HG02840 (cell line): Measurements from ENCODE around the gene YTHDC2.
"Not testable (repeated sequence)": the region's sequence is repeated elsewhere in the genome, so short reads cannot be mapped to it uniquely, and the experiment has no call there.

Experiments
- ATAC-seq: cut with Tn5 transposase; IDR thresholded peaks from one replicate; pipeline ENCODE4 v1.9.1; 2021; ENCODE audit warnings: mild to moderate bottlenecking, moderate library complexity, moderate number of reproducible peaks; ENCODE audit not compliant: unreplicated experiment, low FRiP score

YTHDC2 gene

DNA sequence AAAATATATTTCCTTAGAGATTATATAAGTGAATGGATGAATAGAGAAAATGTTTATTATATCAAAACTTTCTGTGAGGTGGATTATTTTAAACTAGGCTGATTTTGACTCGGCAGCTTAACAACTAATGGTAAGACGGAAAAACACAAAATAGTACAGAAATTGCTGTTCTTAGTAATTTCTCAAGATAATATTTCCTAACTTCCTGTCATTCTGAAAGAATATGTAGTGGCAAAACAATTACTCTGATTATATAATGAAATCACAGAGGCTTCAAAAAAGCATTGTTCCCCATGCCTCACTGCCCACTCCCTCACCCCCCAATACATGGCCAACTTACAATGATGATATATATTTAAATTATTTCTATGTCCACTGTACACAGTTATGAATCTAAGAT, 85.4 kb downstream of the YTHDC2 start:
- no peak for ATAC-seq

DNA sequence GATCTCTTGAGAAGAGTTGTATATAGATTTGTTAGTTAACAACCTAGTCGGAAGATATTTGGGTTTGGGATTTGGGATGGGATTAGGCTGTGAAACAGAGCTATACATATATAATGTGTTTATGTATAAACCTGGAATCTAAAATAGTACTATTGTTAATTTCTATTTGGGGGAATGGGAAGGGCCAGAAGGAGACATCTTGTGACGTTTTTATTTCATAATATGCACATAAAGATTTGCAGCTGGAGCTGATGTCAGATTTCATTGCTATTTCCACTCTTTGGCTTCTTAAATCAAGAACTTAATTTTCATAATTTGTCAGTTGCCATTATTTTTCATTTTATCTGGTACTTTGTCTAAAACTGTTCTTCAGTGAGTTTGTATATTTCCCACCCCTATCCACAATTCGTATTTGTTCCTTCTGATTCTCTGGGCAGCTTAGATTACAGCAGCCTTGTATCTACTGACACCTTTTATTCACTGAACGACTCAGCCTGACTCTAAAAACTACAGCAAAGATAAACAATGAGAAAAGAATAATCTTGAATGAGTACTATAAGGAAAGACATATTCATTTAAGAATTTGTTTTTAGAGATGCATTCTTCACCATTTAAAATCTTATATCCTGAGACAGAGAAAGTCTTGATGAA, 86.9 kb downstream of the YTHDC2 start:
- no peak for ATAC-seq

DNA sequence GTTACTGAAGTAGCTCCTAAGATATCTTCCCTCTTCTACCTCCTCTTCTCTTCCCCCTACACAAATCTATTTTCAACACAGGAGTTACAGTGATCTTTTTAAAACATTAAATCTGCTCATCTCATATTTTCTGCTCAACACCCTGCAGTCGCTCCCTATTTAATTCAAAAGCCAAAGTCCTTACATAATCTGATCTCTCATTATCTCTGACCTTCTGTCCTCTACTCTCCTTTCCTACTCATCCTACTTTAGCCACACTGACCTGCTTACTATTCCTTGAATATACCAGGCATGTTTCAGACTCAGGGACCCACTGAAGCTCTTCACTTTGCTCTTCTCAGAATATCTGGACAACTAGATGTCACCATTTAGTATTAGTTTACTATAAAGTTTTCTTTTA, 87.9 kb downstream of the YTHDC2 start:
- no peak for ATAC-seq

DNA sequence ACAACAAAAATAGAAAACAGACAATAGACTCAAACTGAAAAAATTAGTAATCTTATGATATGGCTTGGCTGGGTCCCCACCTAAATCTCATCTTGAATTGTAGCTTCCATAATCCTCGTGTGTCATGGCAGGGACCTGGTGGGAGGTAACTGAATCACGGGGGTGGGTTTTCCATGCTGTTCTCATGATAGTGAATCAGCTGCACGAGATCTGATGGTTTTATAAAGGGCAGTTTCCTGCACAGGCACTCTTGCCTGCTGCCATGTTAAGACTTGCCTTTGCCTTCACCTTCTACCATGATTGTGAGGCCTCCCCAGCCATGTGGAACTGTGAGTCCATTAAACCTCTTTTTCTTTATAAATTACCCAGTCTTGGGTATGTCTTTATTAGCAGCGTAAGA, 89.8 kb downstream of the YTHDC2 start:
- ATAC-seq = not testable (repeated sequence)

DNA sequence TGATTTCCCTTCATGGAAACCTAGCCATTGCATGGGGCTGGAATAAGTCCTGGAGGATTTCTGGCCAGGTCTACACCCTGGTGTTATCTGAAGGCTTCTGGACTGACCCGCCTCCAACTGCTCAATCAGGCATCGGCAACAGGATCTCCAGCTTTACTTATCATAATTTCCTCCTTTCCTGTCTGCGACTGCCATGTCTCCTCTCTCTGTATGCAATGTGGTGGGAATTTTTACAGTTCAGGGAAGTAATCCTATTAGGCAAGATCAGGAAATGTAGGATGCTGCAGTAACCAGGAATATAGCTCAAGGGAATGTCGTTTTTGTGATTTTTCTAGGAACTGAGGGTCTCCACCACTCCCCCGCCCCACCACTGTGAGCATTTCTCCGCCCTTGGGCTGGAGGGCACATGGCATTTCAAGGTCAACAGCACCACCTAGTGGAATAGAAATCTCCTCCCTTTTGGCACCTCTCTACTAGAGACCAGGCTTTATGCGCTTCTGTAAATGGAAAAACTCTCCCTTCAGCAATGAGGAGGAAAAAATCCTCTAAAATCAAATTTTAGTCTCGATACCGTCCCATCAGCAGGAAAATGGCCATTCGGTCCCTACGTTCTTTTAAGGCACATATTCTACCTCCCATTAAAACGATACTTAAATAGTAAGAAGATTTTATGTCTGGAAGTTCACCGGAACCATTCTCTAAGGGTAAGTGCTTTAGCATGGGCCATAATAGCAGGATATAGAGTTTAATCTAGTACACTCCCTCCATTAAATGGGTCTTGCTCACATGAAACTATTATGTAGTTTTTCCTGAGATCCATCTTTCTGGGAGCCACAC, 93.0 kb downstream of the YTHDC2 start:
- ATAC-seq = peak; percentile 80

DNA sequence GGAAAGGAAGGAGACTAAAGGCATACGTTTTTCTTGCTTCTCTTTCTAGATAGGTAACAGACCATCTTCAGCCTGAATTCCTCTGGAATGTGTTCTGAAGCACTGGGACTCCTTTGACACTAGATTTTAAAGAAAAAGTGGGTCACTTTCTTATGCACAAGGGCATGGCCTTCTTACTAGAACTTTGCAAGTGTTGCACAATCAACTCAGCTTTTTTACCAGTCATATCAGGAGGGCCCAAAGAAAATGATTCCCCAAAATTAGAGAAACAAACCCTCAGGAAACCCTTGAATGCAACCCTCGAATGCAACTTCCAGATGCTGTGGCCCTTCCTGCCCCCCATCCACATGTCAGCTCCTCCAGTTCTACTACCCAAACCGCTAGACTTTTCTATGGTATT, 93.9 kb downstream of the YTHDC2 start:
- ATAC-seq = no peak

DNA sequence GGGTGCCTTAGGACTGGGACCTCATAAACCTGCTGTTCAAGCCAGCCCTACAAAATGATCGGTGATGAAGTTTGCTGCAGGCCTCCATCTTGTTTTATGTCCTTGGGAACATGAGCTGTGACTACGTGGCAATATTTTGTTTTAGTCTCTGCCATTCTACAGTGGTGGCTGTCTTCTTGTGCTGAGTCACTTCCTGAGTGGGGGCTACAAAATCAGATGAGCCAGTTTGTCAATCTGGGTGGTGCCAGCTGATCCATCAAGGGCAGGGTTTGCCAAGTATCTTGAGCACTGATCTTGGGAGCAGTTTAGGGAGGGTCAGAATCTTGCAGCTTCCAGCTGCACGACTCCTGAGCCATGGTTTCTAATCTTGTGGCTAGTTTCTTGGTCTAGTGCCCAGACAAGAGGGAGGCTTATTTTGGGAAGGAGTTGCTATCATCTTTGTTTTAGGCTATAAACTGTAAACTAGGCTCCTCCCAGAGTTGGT, 94.7 kb downstream of the YTHDC2 start:
- no peak for ATAC-seq

DNA sequence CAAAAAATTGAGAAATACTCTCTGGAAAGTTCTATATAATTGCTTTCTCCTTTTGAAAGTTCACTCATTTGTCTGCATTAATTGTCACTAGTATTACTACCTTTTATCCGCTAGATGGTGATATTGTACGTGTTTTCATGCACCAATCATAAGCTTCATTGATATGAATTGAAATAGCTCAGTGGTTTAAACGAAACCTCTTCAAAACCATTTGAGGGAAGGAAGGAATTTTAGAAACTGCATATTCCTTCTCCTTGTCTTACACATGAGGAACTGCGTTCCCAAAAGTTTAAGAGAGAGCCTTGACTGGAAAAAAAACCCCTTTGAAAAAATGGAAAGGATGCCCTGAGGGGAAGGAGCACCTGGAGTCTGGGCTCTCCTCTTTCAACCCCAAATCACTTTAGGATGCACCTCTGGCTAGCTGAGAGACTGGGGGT, 98.6 kb downstream of the YTHDC2 start:
- peak; percentile 55 for ATAC-seq

DNA sequence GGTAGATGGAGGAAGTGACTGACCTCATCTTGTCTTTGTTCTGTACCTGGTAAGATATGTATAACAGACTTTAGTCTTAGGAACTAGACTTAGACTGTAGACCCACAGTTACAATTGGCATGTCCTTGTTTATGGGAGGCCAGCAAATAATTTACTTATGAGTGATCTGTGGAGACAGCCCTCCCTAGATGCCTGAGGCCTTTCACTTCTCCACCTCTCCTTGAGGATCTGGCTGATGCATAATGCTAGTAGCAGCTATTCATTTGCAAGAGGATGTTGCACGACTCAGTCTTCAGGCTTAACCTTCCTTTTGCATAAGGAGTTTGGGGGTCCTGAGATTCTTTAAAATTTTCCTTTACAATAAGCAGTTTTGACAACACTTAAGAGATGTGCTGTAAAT, 100.7 kb downstream of the YTHDC2 start:
- ATAC-seq = no peak

DNA sequence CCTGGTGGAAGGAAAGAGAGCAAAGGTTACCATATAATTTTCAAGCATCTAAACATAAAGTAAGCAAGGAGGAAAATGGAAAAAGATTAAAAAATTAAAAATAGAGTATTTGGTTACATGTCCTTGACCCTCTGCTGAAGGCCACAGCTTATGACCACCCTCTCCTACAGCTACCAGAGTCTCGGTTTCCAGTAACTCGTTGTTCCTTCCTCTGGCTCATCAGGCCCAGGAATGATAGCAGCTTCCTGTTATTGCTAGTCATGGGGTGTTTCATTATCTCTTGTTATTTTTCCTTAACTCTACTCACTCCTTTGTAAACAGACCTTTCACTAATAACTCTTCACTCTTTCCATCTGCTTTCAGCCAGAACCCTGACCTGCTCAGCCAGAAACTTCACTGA, 102.2 kb downstream of the YTHDC2 start:
- ATAC-seq = no peak

DNA sequence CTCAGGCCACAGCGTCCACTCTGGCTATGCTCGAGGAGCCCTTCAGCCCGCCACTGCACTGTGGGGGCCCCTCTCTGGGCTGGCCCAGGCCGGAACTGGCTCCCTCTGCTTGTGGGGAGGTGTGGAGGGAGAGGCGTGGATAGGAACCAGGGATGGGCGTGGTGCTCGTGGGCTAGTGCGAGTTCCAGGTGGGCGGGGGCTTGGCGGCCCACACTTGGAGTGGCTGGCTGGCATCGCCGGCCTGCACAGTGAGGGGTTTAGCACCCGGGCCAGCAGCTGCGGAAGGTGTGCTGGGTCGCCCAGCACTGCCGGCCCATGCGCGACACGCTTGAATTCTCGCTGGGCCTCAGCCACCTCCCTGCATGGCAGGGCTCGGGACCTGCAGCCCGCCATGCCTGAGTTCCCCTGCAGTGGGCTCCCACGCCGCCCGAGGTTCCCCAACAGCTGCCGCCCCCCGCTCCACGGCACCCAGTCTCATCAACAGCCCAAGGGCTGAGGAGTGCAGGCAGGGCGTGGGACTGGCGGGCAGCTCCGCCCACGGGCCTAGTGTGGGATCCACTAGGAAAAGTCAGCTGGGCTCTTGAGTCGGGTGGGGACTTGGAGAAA, 103.8 kb downstream of the YTHDC2 start:
- no peak for ATAC-seq

DNA sequence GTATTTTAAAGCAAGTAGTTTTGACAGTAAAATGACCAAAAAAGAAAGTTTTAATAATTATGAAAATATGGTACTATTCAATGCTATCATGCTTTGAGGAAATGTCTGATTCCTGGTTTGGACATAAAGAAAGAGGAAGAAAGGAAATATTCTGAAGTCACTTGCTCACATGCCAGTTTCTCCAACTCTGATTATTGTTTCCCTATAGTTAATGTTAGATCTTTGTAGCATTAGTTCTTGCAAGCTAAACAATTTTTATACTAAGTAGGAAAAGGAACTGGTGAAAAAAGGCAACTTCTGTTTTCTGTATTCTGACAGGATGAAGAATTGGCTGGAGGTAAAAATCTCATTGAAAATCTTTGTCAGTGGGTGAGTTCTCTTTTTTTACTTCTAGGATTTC, 119.5 kb downstream of the YTHDC2 start:
- ATAC-seq = no peak

DNA sequence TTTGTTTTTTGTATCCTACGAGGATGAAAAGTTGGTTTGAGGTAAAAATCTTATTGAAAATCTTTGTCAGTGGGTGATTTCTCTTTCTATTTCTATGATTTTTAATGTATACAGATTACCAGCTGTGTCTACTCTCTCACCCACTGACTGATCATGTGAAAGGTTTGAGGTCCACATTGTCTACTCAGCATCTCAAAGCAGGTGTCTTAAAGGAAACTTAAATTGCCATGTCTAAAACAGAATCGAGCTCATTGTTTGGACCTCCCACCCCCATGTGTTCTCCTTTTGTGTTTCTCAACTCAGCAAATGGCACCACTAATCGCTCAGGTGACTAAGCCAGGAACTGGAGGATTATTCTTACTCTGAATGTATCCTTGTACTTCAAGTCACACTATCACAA, 121.5 kb downstream of the YTHDC2 start:
- no peak for ATAC-seq

DNA sequence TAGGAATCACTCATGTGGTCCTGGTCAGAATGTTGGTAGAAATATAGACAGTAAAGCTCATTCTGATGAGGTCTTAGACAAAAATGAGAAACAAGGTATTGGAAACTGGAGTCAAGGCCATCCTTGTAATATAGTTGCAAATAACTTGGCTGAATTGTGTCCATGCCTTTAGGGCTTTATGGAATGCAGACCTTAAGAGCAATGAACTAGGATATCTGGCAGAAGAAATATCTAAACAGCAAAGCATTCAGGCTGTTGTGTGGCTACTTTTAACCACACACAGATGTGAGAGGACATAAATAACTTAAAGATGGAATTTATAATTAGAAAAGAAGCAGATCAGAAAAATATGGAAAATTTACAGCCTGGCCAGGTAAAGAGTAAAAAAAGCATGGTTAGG, 128.2 kb downstream of the YTHDC2 start:
- no peak for ATAC-seq
